GM19468 (cell line): Measurements from ENCODE around the gene MYO16.
A peak's percentile ranks its signal among the peaks of the same experiment; 100 is the strongest.

Experiments
- ATAC-seq: cut with Tn5 transposase; IDR thresholded peaks from one replicate; pipeline ENCODE4 v1.9.1; 2021; ENCODE audit warnings: mild to moderate bottlenecking, moderate library complexity, moderate number of reproducible peaks; ENCODE audit not compliant: unreplicated experiment; ENCODE audit errors: extremely low read depth

MYO16 gene

DNA sequence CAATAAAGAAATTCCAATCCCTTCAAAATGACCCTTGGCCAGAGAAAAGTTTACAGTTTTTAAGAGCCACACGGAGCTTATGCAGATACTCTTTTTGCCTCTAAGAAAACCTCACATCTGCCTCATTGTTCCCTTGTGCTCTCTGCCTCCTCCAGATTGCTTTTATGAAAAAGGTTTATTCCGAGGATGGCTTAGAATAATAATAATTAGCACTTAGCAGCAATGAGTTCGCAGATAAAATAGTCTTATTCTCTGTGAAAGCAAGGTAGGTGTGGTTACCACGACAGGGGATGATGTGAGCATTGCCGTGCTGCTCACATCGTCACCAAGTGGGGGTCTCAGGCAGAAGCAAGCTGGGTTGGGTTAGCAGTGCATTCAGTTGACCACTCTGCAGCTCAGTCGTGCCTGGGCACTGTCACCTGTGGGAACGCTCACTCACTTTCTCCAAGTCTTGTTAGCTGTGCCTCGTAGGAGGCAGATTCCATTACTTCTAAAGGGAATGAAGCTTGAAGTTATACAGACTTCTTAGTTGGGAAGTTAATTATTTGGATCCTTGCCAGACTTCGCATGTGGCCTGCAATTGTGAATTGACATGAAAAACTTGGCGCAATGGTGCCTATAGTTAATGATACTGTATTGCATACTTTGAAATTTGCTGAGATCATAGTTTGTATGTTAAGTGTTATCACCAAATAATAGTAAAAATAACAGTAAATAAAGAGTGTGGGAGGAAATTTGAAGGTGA is 157.2 kb downstream of the MYO16 start:
- ATAC-seq = no peak

DNA sequence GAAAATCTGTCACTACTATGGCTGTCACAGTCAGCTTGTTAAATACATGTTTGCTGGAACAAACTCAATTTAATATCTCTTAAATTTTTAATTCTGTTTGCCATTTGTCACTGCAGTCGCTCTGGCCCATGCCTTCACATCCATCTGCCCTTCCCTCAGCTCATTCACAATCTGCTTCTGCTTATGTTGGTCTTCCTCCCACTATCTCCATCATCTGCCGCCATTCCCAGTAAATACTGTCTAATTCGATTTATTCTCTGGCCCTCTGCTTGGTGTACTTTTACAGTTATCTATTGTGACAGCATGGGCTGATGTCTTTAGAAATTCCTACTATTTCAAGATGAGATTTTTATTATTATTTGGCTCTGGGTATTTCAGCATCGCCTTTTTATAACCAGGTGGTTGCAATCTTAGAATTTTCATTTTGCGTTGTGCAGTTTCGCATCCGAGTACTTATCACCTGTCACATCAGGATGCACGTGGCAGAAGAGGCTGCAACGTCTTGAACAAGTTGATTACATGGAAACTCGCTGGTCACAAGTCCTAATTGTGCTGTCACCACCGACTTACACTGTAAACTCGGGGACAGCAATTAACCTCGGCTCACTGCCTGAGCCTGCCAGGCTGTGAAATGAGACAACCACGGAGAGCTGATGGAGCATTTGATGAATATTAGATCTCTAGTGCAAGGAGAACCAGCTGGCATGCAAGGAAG is 158.4 kb downstream of the MYO16 start:
- ATAC-seq = no peak

DNA sequence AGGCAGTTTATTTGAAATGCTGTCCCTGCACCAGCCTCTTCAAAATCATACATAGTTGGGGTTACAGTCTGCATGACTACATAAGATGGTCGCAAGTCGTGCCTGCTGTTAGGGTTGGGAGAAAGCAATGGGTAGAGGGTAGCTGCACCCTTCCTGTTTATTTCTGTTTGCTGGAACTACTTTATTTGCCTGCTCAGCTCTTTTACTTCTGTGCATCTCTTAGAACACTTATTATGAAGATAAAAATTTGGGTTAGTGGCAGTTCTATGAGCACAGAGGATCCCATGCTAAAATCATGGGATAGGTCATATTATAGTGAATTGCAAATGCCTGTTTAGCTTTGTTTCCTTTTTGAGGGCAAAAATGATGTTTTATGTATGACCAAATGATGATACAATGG is 160.1 kb downstream of the MYO16 start:
- no peak for ATAC-seq

DNA sequence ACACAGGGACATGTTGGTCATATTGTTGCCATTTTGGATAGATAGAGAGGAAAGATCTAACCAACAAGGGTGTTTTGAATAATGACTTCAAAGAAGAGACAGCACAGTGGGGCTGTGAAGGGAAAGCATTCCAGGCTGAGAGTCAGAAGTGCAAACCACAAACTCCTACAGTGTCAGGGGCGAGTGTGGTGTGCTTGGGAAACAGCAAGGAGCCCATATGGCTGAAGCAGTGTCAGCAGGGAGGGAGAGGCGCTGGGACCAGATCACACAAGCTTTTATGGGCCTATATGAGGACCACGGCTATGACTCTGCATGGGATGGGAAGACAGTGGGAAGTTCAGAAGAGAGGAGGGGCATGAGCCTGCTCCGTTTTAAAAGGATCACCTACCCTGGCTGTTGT is 166.4 kb downstream of the MYO16 start:
- no peak for ATAC-seq

DNA sequence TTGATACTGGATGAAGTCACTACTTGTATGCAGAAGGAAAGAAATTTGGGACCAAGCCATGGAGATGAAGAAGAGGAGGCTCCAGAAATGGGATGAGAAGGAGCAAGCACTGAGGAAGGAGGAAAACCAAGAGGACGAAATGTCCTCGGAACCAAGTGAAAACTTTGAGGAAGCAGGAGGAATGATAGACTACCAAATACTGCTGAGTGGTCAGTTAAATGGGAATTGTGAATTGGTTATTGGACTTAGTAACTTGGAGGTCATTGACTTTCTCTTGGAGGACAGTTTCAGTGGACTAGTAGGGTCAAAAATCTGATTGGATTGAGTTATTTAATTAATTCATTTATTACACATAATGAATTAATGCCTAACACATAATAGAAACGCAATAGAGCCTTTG is 167.9 kb downstream of the MYO16 start:
- no peak for ATAC-seq

DNA sequence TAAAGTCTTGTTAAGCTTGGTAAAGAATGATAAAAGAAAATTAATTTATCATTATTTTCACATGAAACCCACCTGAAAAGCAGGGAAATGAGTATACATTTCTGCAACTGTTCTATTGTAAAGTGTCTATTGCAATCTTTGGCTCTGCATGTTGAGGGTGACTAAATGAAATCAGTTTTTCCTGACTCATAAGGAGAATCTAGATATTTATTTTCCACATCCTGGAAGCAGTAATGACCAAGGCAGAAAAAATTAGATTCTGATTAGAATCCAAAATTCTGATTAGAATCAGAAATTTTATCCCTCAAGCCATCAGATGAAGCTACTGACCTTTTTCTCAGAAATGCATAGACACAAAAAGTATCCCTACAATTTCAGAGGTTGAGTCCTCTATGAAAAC is 178.4 kb downstream of the MYO16 start:
- ATAC-seq = no peak

DNA sequence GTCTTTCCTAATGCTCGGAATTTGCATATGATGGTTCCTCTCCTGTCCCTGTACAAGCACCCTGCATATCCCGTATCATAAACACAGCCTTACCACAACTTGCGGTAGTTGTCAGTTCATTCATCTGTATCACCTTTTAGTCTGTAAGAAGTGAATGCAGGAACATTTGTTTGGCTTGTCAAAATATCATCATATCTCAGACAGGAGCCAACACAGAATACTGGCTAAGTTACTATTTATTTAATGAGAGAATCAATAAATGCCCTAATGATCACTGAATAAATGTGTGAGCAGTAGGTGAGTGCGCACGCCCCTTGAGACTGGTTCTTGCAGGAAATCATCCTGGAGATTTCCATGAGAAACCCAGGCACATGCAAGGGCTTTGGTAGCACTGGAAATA is 182.8 kb downstream of the MYO16 start:
- ATAC-seq = no peak

DNA sequence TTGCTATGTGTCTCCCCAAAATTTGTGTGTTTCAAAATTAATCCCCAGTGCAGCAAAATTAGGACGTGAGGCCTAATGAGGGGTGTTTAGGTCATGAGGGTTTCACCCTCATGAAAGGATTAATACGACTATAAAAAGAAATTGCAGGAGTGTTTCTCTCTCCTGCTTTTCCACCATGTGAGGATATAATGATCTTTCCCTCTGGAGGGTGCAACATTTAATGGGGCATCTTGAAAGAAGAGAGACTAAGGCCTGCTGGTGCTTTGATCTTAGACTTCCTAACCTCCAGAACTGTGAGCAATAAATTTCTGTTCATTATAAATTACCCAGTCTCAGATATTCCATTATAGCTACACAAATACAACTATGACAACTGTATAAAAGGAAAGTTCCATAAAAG is 183.2 kb downstream of the MYO16 start:
- no peak for ATAC-seq

DNA sequence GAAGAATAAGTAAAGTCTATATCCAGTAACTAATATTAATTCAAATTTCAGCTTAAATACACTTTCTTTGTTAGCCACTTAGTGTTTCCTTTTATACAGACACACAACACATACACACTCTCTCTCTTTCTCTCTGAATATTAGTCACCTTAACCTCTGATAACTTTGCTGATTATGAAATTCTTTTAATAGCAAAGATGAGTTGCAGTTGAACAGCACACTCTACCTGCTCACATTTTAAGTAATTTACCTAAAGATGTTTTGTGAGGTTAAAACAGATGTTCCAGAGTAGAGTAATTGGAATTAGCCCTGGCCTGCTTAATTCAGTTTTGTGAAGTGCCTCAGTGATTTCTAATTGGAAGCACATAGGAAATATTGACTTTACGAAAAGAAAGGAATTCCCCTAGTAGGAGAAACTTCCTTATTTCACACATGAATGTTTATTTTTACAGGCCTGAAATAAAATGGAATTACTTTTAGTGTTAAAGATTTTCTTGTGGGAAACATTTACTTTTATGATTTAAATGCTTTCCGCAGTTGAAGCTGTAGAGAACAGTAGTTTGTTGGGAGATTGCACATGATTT is 184.3 kb downstream of the MYO16 start:
- ATAC-seq = no peak

DNA sequence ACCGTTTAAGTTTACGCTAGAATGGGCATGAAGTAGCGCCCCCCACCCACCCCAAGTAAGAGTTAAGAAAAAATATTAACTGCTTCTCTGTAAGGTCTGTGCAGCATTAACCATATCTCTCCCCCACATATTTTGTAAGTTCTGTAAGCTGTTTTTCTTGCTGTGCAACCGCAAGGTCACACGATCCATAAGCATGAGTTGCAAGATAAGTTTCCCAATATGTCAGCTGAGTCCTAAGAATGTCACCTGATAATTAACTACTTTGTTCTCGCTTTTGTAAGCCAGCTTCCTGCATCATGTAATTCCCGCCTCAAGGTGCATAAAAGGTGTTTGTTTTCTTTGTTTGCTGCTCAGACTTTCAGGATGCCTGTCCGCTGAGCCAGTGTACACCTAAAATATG is 187.0 kb downstream of the MYO16 start:
- ATAC-seq = no peak

DNA sequence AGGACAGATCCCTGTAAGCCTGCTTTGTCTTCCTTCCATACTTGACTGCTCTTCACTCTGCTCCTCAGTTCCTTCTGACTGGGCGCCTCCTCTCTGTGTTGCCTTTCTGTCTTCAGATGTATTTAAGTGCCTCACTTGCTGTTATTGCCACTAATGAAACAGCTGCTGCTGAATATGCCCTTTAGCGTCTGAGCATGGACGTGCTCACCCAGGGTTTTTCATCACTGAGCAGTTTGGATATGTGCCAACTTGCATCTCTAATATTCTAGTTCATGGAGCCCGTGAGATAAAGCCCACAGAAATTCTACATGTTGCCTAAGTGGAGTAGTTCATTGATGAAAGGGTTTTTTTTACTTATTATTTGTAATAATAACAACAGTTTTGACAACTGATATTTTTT is 198.2 kb downstream of the MYO16 start:
- no peak for ATAC-seq

DNA sequence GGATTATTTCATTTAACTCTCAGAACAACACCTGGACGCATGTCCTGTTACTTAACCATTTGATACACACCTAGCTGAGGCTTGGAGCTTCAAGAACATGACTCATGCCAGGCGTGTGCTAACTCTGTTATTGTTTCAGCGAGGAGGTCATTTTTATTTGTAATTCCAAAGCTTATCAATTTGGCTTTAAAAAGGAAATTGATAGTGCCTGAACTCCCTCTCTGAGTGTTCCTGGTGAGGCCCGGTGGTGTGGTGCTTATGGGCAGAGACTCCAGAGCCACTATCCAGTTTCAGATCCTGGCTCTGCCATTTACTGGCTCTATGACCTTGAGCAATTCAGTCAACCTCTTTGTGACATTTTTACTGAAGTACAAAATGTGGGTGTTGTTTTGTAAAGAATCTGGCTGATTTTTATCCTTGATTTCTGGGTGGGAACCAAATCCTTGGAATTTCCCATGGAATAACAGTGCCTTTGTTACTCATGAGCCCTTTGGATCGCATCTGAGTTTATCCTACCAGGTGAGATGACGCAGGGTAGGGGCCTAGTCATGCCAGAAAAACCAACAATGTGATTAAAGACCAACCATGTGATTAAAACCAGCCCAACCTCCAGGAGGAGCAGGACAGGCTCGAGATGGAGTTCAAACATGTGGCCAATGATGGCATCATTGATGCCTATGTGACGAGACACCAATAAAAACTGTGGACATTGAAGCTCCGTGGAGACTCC is 198.8 kb downstream of the MYO16 start:
- no peak for ATAC-seq

DNA sequence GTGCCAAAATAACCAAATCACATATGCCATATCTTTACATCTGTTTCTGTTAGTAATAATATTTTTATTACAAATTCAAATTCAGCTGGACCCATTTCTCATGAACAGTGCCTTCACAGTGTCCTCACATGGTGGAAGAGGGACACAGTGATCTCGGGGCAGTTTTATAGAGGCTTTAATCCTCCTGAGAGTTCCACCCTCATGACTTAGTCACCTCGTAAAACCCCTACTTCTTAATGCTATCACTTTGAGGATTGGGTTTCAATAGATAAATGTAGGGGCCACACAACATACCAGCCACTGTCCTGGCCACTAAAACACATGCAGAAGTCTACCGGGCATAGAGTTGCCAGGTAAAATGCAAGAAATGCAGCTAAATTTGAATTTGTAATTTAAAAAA is 201.5 kb downstream of the MYO16 start:
- ATAC-seq = no peak

DNA sequence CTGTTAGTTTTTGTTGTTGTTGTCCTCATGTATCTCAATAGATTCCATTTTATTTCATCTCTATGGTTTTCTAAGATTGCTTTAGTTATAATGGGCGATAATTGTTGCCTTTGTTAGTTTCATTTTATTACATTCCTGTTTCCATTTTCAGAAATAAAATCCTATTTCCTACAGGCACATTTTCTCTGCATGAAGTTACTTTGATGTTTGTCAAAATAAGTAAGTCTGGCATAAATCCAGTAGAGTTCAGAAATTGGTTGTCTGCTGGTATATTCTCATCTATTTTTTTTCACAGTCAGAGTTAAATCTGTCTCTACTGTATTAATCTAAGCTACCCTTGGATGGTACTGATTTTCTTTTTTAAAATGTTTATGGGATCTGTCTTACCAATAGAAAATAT is 204.1 kb downstream of the MYO16 start:
- ATAC-seq = no peak

DNA sequence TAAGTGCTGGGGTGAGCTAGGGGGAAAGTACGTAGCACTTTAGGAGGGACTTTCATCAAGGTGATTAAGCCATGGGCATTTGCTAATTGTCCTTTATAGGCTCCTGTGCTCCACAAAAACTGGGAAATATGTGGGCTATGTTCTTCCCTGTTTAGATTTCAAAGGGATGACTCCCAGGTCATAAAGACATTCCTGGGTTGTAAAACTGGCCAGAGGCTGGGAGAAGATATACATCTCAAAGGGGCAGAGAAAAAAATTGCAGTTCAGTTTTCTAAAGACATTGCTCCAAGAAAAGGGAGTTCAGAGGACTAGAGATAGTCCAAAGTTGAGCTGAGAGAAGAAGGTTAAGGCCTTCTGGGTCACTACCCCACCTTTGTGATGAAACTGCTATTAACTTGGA is 204.8 kb downstream of the MYO16 start:
- no peak for ATAC-seq

DNA sequence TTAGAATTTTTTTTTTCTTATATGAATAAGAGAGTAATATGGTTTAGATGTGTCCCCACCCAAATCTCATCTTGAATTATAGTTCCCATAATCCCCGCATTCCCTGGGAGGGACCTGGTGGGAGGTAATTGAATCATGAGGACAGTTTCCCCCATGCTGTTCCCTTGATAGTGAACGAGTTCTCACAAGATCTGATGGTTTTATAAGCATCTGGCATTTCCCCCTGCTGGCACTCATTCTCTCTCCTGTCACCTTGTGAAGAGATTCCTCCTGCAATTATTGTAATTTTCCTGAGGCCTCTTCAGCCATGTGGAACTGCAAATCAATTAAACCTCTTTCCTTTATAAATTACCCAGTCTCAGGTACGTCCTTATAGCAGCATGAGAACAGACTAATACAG is 205.7 kb downstream of the MYO16 start:
- no peak for ATAC-seq

DNA sequence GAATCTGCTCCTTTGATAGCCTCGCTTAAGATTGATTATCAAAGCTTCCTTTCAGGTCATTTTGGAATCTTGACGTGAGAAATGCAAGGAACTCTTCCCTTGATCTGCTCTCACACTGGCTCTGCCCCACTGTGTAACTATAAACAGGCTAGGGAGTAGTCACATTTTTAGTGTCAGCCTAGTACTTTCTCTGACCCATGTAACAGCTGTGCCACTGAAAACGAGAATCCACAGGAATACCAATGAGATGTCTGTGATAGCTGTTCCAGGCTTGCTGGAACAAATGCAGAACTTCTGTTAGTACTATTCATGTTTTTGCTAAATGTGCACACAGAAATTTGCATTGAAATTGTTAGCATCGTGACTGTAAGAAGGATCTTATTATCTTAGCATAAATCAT is 221.3 kb downstream of the MYO16 start:
- ATAC-seq = no peak

DNA sequence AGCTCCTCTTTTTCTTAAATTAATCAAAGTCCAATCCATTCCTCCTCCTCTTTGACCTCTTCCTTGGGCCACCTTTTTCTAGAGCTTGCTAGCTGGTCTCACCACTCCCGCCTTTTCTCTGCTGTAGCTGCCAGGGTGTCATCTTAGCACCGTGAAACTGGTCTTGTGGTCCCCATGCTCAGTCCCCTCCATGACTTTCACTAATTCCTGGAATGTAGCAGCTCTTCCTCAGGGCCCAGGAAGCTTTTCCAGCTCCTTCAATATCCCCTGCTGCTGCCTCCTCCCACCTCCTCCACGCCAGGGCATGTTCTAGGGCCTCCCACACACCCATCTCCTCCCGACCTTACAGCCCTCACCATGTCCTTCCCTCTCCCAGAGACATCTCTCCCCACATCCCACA is 222.2 kb downstream of the MYO16 start:
- no peak for ATAC-seq

DNA sequence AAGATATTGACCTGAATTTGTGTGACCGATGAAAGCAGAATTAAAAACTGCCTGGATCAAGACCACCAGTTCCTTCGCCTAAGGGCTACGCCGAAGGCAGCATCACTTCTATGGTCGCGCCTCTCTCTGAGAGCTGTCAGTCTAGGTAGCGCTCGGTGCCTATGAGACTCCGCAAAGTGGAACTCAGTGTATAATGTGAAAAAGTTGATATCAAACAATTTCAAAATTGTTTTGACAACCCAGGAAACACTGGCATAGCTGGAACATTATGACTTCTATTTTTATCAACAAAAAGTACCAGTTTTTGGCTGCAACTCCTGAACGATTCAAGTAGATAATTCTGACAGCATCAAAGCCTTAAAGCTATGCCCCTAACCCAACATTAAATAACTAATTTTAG is 223.6 kb downstream of the MYO16 start:
- no peak for ATAC-seq

DNA sequence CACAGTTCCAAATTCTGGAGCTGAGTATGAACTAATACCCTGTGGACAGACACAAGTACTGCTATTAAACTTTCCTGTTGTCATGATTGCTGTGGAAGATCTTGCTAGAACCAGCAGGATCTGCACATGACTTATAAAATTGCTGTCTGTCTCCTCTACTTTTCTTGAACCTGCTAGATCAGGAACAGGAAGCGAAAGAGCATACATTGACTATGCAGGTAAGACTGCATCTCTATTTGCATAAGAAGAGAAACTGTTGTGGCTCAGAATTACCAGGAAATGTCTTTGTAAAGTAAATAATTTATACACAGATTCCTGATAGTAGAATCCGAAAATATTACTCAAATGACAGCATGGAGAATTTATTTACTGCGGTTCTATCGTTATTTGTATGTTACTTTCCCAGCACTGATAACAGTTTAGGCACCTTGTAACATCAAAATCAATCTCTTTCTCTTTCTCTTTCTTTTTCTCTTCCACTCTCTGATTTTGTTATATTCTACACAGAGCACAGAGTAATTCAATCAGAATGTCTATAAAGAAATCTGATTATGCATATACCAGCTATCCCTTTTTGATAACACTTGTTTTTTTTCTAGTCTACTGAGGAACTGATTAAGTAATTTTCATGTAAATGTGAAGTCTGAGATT is 226.5 kb downstream of the MYO16 start:
- ATAC-seq = peak; percentile 71

DNA sequence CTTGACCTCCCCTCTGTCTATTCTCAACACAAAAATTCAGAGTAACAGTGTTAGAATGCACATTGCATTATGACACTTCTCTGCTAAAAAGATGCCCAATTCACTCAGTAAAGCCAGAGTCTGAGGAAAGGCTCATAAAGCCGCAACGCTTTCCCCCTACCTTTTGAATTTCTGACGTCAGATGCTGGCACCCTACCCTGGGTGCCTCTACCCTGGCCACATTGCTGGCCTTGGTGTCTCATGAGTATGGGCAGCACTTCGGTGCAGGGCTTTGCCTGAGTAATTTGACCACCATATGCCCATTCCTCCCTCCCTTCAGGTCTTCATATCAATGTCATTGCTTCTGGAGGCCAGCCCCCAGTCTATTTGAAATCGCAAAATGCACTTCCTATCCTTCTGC is 229.3 kb downstream of the MYO16 start:
- ATAC-seq = no peak
